ENCODE data around the gene SOBP.

GRCh38 chr6:107635057-107635515 lies 145.2 kb downstream of the SOBP start:
- TF ChIP-seq POLR2A (IDR thresholded peaks at IDR 0.05): no peak
- TF ChIP-seq POLR2AphosphoS5 (IDR thresholded peaks at IDR 0.05): no peak
- no peak for TF ChIP-seq CTCF (IDR thresholded peaks at IDR 0.05)
- TF ChIP-seq EP300 (IDR thresholded peaks at IDR 0.05): no peak
